Sigmoid colon (tissue), 7 donors: ENCODE results near the gene TRIM54. TPM values are rescaled to one million over a fixed set of nuclear protein-coding genes. Genes with fewer than 3 reads are reported as not detected.
"Not testable (repeated sequence)": the region's sequence is repeated elsewhere in the genome, so short reads cannot be mapped to it uniquely, and the experiment has no call there.

Source experiments
- DNase-seq: peaks from one replicate; pipeline ENCODE4 v3.0.0-alpha.2; 2019
- H3K27ac ChIP-seq, 4 donors: fragments of 200-600 bp; sonication (generic); one replicate each; pipeline ENCODE4 v1.5.1; 2016 to 2019; ENCODE audit warnings: mild to moderate bottlenecking in 1 of 4
- H3K27me3 ChIP-seq, 3 donors: fragments of 200-600 bp; sonication (generic); one replicate each; pipeline ENCODE4 v1.5.1; 2019; ENCODE audit warnings: mild to moderate bottlenecking in 1 of 3
- H3K36me3 ChIP-seq, 4 donors: fragments of 200-600 bp; sonication (generic); one replicate each; pipeline ENCODE4 v1.5.1; 2016 to 2019
- H3K4me1 ChIP-seq, 4 donors: fragments of 200-600 bp; sonication (generic); one replicate each; pipeline ENCODE4 v1.5.1; 2017 to 2019
- H3K4me3 ChIP-seq, 4 donors: fragments of 200-600 bp; sonication (generic); one replicate each; pipeline ENCODE4 v1.5.1; 2017 to 2019; ENCODE audit warnings: mild to moderate bottlenecking in 2 of 4, moderate library complexity in 1 of 4
- H3K9me3 ChIP-seq, 4 donors: fragments of 200-600 bp in 3 of 4; sonication (generic) in 3 of 4; one replicate each; pipeline versions ENCODE4 v1.5.1 to v1.6.1; 2013 to 2019
- EP300 ChIP-seq, 4 donors: sonication (generic); formaldehyde crosslinking; IDR thresholded peaks; one replicate each; pipeline ENCODE4 v1.6.1; 2017; ENCODE audit warnings: antibody characterized with exemption in 4 of 4
- POLR2A ChIP-seq, 2 donors: fragments of 450-650 bp; IDR thresholded peaks; one replicate each; pipeline ENCODE4 v1.6.1; 2016; ENCODE audit warnings: antibody characterized with exemption in 2 of 2, mild to moderate bottlenecking in 2 of 2, moderate library complexity in 2 of 2
- POLR2AphosphoS5 ChIP-seq, 4 donors: sonication (generic); formaldehyde crosslinking; IDR thresholded peaks; one replicate each; pipeline ENCODE4 v1.6.1; 2017; ENCODE audit warnings: antibody characterized with exemption in 4 of 4
- WGBS, 2 donors: extraction: QIAGEN DNeasy Blood & Tissue Kit; methylation state at CpG; one replicate each; pipeline ENCODE4 v1.1.7; 2013; 5-methylcytosine and 5-hydroxymethylcytosine counted together
- intact Hi-C: fragments of 100-400 bp; cut with DNase I; formaldehyde crosslinking; loops from one replicate; pipeline ENCODE4 v1.15.1; 2023
- polyA plus RNA-seq, 3 donors: library from polyadenylated mRNA; stranded (reverse); fragments of 200-250 nt; gene quantifications; one replicate each; pipeline ENCODE4 v1.2.3, GENCODE V29; 2013
- total RNA-seq, 4 donors: library from RNA; depleted of rRNA; stranded (reverse); fragments of >200 nt; gene quantifications; one replicate each; pipeline ENCODE4 v1.1.0, GENCODE V29; 2016
- TF ChIP-seq, protein P1 (sequence below), 4 experiments: fragments of 450-650 bp in 3 of 4; fragments of 200-600 bp in 1 of 4; IDR thresholded peaks; one replicate each; pipeline ENCODE4 v1.5.1; 2016 to 2019; ENCODE audit warnings: antibody characterized with exemption in 4 of 4, mild to moderate bottlenecking in 3 of 4, moderate library complexity in 2 of 4
- donor health status: healthy with polysubstance abuse.
- donor health status: Bipolar disorder and iron deficiency.
- donor health status: healthy.

TRIM54 gene
- total and polyA plus RNA-seq, 7 donors, result 0.16 to 0.46 (median 0.41) TPM; not detected in 4

DNA sequence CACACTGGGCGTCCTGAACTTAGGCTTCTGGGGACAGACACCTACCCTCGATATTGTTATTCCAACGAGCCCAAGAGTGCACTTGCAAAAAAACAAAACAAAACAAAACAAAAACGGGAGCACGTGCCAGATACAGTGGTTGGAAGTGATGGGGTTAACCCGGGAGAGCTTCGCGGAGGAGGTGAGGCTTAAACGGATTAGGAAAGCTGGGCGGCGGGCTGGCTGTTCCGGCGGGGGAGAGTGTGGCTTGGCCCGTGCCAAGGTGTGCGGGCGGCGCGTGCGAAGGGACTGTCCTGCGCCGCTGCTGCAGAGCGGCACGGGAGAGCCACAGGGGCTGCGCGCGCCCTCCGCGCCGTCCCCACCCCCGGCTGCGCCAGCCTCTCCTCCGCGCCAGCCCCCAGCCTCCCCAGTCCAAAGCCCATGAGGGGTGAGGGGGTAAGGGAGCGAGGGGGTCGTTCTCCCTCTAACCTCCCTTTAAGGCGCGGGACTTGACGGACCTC is 17.9 kb upstream of the TRIM54 start:
- no peak for TF ChIP-seq EP300 (IDR thresholded peaks at IDR 0.05)
- TF ChIP-seq, protein P1, sequence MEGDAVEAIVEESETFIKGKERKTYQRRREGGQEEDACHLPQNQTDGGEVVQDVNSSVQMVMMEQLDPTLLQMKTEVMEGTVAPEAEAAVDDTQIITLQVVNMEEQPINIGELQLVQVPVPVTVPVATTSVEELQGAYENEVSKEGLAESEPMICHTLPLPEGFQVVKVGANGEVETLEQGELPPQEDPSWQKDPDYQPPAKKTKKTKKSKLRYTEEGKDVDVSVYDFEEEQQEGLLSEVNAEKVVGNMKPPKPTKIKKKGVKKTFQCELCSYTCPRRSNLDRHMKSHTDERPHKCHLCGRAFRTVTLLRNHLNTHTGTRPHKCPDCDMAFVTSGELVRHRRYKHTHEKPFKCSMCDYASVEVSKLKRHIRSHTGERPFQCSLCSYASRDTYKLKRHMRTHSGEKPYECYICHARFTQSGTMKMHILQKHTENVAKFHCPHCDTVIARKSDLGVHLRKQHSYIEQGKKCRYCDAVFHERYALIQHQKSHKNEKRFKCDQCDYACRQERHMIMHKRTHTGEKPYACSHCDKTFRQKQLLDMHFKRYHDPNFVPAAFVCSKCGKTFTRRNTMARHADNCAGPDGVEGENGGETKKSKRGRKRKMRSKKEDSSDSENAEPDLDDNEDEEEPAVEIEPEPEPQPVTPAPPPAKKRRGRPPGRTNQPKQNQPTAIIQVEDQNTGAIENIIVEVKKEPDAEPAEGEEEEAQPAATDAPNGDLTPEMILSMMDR (IDR thresholded peaks at IDR 0.05), result no peak
- TF ChIP-seq POLR2AphosphoS5 (IDR thresholded peaks at IDR 0.05), result no peak
- peaks cover 0 to 38% (median 37%) of the 10 kb centered on the region in 4 donors for H3K4me1 ChIP-seq
- no peak overlapping the region for H3K27ac ChIP-seq
- H3K9me3 ChIP-seq, result no peaks in the 10 kb centered on the region
- intact Hi-C loops, result no loop called here
- WGBS, 2 donors, result 1 to 2% methylated on average over 38 of the region's 38 CpGs
- H3K27me3 ChIP-seq, result peaks cover 43 to 95% (median 79%) of the 10 kb centered on the region in 3 donors
- H3K36me3 ChIP-seq, result no peaks in the 10 kb centered on the region
- no peak for DNase-seq
- peak overlapping the region in 3 of 4 donors; percentile 15 to 30 (median 26) for H3K4me3 ChIP-seq

DNA sequence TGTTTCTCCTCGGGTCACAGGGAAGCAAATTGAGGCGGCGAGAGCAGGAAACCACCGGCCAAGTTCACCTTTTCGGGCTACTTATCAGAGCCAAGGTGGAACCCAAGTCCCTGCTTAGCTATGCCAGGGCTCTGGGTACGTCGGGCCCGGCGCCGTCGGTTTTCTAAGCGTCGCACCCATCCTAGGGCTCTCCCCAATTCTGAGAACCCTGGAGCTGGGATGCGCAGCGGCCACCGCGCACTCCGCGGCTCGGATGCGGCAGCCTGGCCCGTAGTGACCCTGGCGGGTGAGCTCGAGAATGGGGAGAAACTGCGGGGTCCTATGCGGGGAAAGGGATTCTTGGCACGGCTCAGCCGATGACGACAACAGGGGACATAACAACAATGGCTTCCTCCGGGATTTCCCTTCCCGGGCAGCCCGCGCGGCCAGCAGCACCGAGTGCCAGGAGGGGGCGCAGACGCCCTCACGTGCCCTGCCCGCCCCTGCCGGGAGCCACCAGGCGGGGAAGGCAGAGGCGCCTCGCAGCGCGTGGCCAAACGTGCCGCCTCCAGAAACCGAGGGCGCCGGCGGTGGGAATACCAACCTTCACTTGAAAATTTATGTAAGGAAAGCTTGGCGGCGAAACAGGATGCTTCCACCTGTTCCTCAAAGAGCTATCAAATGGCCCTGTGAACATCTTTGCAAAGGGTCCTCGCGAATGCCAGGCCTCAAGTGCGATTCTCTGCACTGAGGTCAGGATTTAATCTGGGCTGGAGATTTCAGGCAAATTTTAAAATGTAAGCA is 17.3 kb upstream of the TRIM54 start:
- Histone ChIP-seq H3K27me3 (peaks cover 43 to 89% (median 72%) of the 10 kb centered on the region in 3 donors), H3K4me3 (peak overlapping the region in 3 of 4 donors; percentile 15 to 30 (median 26)), H3K9me3 (no peaks in the 10 kb centered on the region), H3K36me3 (no peaks in the 10 kb centered on the region), H3K27ac (no peak overlapping the region), H3K4me1 (peaks cover 0 to 38% (median 37%) of the 10 kb centered on the region in 4 donors)
- TF ChIP-seq EP300 (IDR thresholded peaks at IDR 0.05), result no peak
- peak in 1 of 4 donors; percentile 22 for TF ChIP-seq POLR2AphosphoS5 (IDR thresholded peaks at IDR 0.05)
- TF ChIP-seq, protein P1 (IDR thresholded peaks at IDR 0.05), result peak in 2 of 4 experiments; percentile 29 to 30
- intact Hi-C loops, result no loop called here
- WGBS, 2 donors, result 4% methylated on average over 56 of the region's 56 CpGs
- no peak for DNase-seq

DNA sequence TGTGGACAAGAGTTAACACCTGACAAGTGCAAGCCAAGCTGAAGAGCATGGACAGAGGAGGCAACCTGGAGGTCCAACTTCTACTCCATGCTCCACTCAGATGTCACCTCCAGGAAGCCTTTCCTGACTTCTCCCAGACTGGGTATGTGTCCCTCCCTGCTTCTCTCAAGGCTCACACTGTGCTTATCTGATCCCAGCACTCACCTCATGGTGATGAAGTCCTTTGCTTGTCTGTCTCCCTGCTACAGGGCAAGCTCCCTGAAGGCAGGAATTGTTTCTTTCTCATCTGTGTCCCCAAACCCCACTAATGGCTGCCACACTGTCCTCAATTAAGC is 16.7 kb upstream of the TRIM54 start:
- peaks cover 0 to 38% (median 37%) of the 10 kb centered on the region in 4 donors for H3K4me1 ChIP-seq
- H3K27ac ChIP-seq, result no peak overlapping the region
- no peaks in the 10 kb centered on the region for H3K36me3 ChIP-seq
- no peak for DNase-seq
- no peaks in the 10 kb centered on the region for H3K9me3 ChIP-seq
- peaks cover 43 to 83% (median 68%) of the 10 kb centered on the region in 3 donors for H3K27me3 ChIP-seq
- TF ChIP-seq POLR2AphosphoS5 (IDR thresholded peaks at IDR 0.05) (no peak), EP300 (IDR thresholded peaks at IDR 0.05) (no peak), POLR2A (IDR thresholded peaks at IDR 0.05) (no peak)
- TF ChIP-seq, protein P1 (IDR thresholded peaks at IDR 0.05), result no peak
- intact Hi-C loops, result no loop called here
- H3K4me3 ChIP-seq, result no peak overlapping the region

DNA sequence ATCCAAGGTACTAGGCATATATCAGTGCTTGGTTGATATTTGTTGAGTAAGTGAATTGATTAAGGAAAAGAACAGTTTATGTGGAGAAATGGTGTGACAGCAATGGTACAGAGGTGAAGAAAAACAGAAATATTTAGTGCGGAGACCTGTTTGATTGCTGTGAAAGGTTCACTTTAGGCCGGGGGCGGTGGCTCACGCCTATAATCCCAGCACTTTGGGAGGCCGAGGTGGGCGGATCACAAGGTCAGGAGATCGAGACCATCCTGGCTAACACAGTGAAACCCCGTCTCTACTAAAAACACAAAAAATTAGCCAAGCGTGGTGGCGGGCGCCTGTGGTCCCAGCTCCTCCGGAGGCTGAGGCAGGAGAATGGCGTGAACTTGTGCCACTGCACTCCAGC is 13.9 kb upstream of the TRIM54 start:
- DNase-seq, intact Hi-C loops, H3K4me3 ChIP-seq, H3K9me3 ChIP-seq, H3K36me3 ChIP-seq, H3K27ac ChIP-seq: not testable (repeated sequence)
- WGBS, 2 donors, result 91 to 93% methylated on average over 13 of the region's 13 CpGs
- Histone ChIP-seq H3K27me3 (peaks cover 19 to 61% (median 40%) of the 10 kb centered on the region in 3 donors), H3K4me1 (peaks cover 0 to 21% (median 20%) of the 10 kb centered on the region in 4 donors)

DNA sequence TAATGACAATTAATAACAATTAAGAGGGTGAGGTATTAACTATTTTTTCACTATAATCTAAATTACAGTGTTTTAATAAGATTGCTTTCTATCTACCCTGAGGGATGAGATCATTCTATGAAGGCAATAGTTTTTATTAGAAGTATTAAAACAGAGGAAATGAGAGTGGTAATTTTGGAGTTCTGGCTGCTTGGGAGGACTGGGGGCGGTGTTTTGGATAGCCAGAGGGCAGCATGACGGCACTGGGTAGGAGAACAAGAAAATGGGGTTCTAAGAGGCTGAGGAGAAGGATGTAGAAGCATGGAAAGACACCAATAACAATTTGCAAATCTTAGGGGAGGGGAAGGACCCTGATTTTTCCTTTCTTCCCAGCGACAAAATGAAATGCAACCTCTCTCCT is 12.1 kb upstream of the TRIM54 start:
- WGBS, 2 donors, result 80 to 87% methylated on average over 3 of the region's 3 CpGs
- Histone ChIP-seq H3K9me3 (no peaks in the 10 kb centered on the region), H3K4me1 (peaks cover 0 to 3% (median 2%) of the 10 kb centered on the region in 4 donors), H3K27me3 (peaks cover 7 to 44% (median 22%) of the 10 kb centered on the region in 3 donors), H3K27ac (no peak overlapping the region), H3K36me3 (no peaks in the 10 kb centered on the region), H3K4me3 (no peak overlapping the region)
- no peak for DNase-seq
- intact Hi-C loops, result no loop called here
- TF ChIP-seq POLR2A (IDR thresholded peaks at IDR 0.05) (no peak), POLR2AphosphoS5 (IDR thresholded peaks at IDR 0.05) (no peak), EP300 (IDR thresholded peaks at IDR 0.05) (no peak)
- TF ChIP-seq, protein P1 (IDR thresholded peaks at IDR 0.05), result no peak
